Liver (tissue), 9 donors: Measurements from ENCODE around the gene ERI3. TPM values are rescaled to one million over a fixed set of nuclear protein-coding genes. Genes with fewer than 3 reads are reported as not detected.

Experiments
- DNase-seq: peaks from one replicate; pipeline ENCODE4 v3.0.0-alpha.2; 2017; ENCODE audit warnings: low spot score
- H3K27ac ChIP-seq, 2 donors: one replicate each; pipeline ENCODE4 v1.7.0; 2013; ENCODE audit warnings: inconsistent platforms in 2 of 2, low read length in 2 of 2, control low read depth in 1 of 2, low read depth in 1 of 2, mild to moderate bottlenecking in 1 of 2
- H3K27me3 ChIP-seq, 4 donors: one replicate each; pipeline versions ENCODE4 v1.6.1 to v1.7.0; 2013; ENCODE audit warnings: low read length in 3 of 4, inconsistent platforms in 1 of 4, mild to moderate bottlenecking in 1 of 4, moderate library complexity in 1 of 4; ENCODE audit not compliant: control insufficient read depth in 4 of 4, insufficient read depth in 4 of 4
- H3K36me3 ChIP-seq, 4 donors: one replicate each; pipeline versions ENCODE4 v1.6.1 to v1.7.0; 2013; ENCODE audit warnings: low read length in 3 of 4, mild to moderate bottlenecking in 3 of 4, low read depth in 1 of 4, moderate library complexity in 1 of 4; ENCODE audit not compliant: control insufficient read depth in 4 of 4, insufficient read depth in 3 of 4
- H3K4me1 ChIP-seq, 4 donors: one replicate each; pipeline versions ENCODE4 v1.6.1 to v1.7.0; 2013; ENCODE audit warnings: low read length in 3 of 4, mild to moderate bottlenecking in 3 of 4, moderate library complexity in 1 of 4; ENCODE audit not compliant: control insufficient read depth in 4 of 4, insufficient read depth in 4 of 4
- H3K4me3 ChIP-seq, 3 donors: one replicate each; pipeline versions ENCODE4 v1.6.1 to v1.7.0; 2013; ENCODE audit warnings: low read length in 3 of 3, control low read depth in 1 of 3, low read depth in 1 of 3, mild to moderate bottlenecking in 1 of 3
- H3K9ac ChIP-seq, 2 donors: one replicate each; pipeline ENCODE4 v1.7.0; 2013; ENCODE audit warnings: low read length in 2 of 2, mild to moderate bottlenecking in 2 of 2, moderate library complexity in 2 of 2, control low read depth in 1 of 2, low read depth in 1 of 2
- H3K9me3 ChIP-seq, 4 donors: one replicate each; pipeline versions ENCODE4 v1.6.1 to v1.7.0; 2013; ENCODE audit warnings: low read length in 3 of 4; ENCODE audit not compliant: control insufficient read depth in 4 of 4
- EGR1 ChIP-seq, 2 donors: IDR thresholded peaks; 2 replicates each; pipeline ENCODE4 v1.6.1; 2016 to 2018; ENCODE audit warnings: antibody characterized with exemption in 2 of 2, low read depth in 2 of 2
- FOXA1 ChIP-seq: IDR thresholded peaks from 2 replicates; pipeline ENCODE4 v1.6.1; 2016; ENCODE audit warnings: antibody characterized with exemption
- FOXA2 ChIP-seq: IDR thresholded peaks from 2 replicates; pipeline ENCODE4 v1.6.1; 2016; ENCODE audit warnings: antibody characterized with exemption
- GABPA ChIP-seq, 2 donors: IDR thresholded peaks in 1 of 2; conservative IDR thresholded peaks in 1 of 2; 2 replicates each; pipeline ENCODE4 v1.6.1; 2016; ENCODE audit warnings: antibody characterized with exemption in 2 of 2, mild to moderate bottlenecking in 1 of 2, moderate library complexity in 1 of 2
- HNF4A ChIP-seq, 2 donors: conservative IDR thresholded peaks; 2 replicates each; pipeline ENCODE4 v1.6.1; 2016; ENCODE audit warnings: antibody characterized with exemption in 2 of 2, mild to moderate bottlenecking in 2 of 2
- HNF4G ChIP-seq: IDR thresholded peaks from 2 replicates; pipeline ENCODE4 v1.6.1; 2016; ENCODE audit warnings: antibody characterized with exemption
- JUND ChIP-seq, 2 donors: IDR thresholded peaks; 2 replicates each; pipeline ENCODE4 v1.6.1; 2016; ENCODE audit warnings: antibody characterized with exemption in 2 of 2
- MAX ChIP-seq: IDR thresholded peaks from 2 replicates; pipeline ENCODE4 v1.6.1; 2016; ENCODE audit warnings: antibody characterized with exemption
- RAD21 ChIP-seq, 2 donors: IDR thresholded peaks; 2 replicates each; pipeline ENCODE4 v1.6.1; 2016; ENCODE audit warnings: antibody characterized with exemption in 2 of 2, mild to moderate bottlenecking in 2 of 2
- REST ChIP-seq: IDR thresholded peaks from 2 replicates; pipeline ENCODE4 v1.6.1; 2016; ENCODE audit warnings: antibody characterized with exemption, mild to moderate bottlenecking
- RXRA ChIP-seq, 2 donors: IDR thresholded peaks; 2 replicates each; pipeline ENCODE4 v1.6.1; 2017 to 2018; ENCODE audit warnings: antibody characterized with exemption in 2 of 2, mild to moderate bottlenecking in 1 of 2
- SP1 ChIP-seq: IDR thresholded peaks from 2 replicates; pipeline ENCODE4 v1.6.1; 2018; ENCODE audit warnings: antibody characterized with exemption, mild to moderate bottlenecking
- YY1 ChIP-seq: IDR thresholded peaks from 2 replicates; pipeline ENCODE4 v1.6.1; 2016; ENCODE audit warnings: antibody characterized with exemption, mild to moderate bottlenecking
- whole genome bisulfite sequencing: extraction: QIAGEN DNeasy Blood & Tissue Kit; methylation state at CpG from one replicate; pipeline ENCODE4 v1.1.7; 2013; 5-methylcytosine and 5-hydroxymethylcytosine counted together
- polyA plus RNA-seq, 2 donors: library from polyadenylated mRNA; stranded (reverse) in 1 of 2; unstranded in 1 of 2; fragments of 200-250 nt in 1 of 2; fragments of >200 nt in 1 of 2; fragmentation: Nextera tagmentation in 1 of 2; extraction: Ambion mirVana in 1 of 2; gene quantifications; one replicate each; pipeline versions ENCODE4 v1.2.1 to v1.2.3, GENCODE V29; 2013 to 2015
- total RNA-seq, 2 donors: library from RNA; depleted of rRNA; stranded (reverse); fragments of >200 nt; gene quantifications; one replicate each; pipeline ENCODE4 v1.2.3, GENCODE V29; 2014
- donor health status: healthy.
- donor health status: healthy.
- donor health status: healthy.
- donor health status: healthy.
- donor health status: healthy.

ERI3 gene
- total and polyA plus RNA-seq, 4 donors: 15.7 to 23.8 (median 21.3) TPM

GRCh38 chr1:44310006-44310405 is 45.1 kb downstream of the ERI3 start:
- H3K27ac ChIP-seq: no peak overlapping the region
- no peaks in the 10 kb centered on the region for H3K27me3 ChIP-seq
- peaks cover 5 to 55% (median 33%) of the 10 kb centered on the region in 4 donors for H3K36me3 ChIP-seq
- no peaks in the 10 kb centered on the region for H3K9me3 ChIP-seq
- DNase-seq: no peak
- 97% methylated on average over 3 of the region's 3 CpGs for WGBS
- H3K9ac ChIP-seq: no peak overlapping the region
- TF ChIP-seq MAX: no peak
- TF ChIP-seq YY1: no peak
- TF ChIP-seq SP1: no peak
- TF ChIP-seq RXRA (IDR thresholded peaks at IDR 0.05): no peak
- TF ChIP-seq HNF4G: no peak
- TF ChIP-seq RAD21 (IDR thresholded peaks at IDR 0.05): no peak
- TF ChIP-seq EGR1 (IDR thresholded peaks at IDR 0.05; ENCODE audit: low read depth in 2 of 2): no peak
- TF ChIP-seq REST: no peak
- no peaks in the 10 kb centered on the region for H3K4me1 ChIP-seq
- H3K4me3 ChIP-seq: no peak overlapping the region

- Histone ChIP-seq H3K9ac (no peak overlapping the region), H3K27ac (no peak overlapping the region), H3K4me3 (no peak overlapping the region), H3K4me1 (no peaks in the 10 kb centered on the region), H3K27me3 (no peaks in the 10 kb centered on the region), H3K9me3 (no peaks in the 10 kb centered on the region), H3K36me3 (peaks cover 5 to 53% (median 26%) of the 10 kb centered on the region in 4 donors)
- DNase-seq: no peak
- 85% methylated on average over 12 of the region's 12 CpGs for WGBS
- no peak for TF ChIP-seq YY1
- TF ChIP-seq REST: no peak
- no peak for TF ChIP-seq SP1
- TF ChIP-seq FOXA1: no peak
- no peak for TF ChIP-seq JUND (IDR thresholded peaks at IDR 0.05)
- TF ChIP-seq RXRA (IDR thresholded peaks at IDR 0.05): no peak
- no peak for TF ChIP-seq FOXA2
Observed at GRCh38 chr1:44305962-44306422, 49.1 kb downstream of the ERI3 start.

- 73% methylated on average over 1 of the region's 1 CpG for WGBS
- Histone ChIP-seq H3K27ac (no peak overlapping the region), H3K9me3 (no peaks in the 10 kb centered on the region), H3K36me3 (peaks cover 5 to 49% (median 24%) of the 10 kb centered on the region in 4 donors), H3K4me3 (no peak overlapping the region), H3K4me1 (peaks cover 0 to 4% (median 3%) of the 10 kb centered on the region in 4 donors), H3K9ac (no peak overlapping the region), H3K27me3 (no peaks in the 10 kb centered on the region)
- DNase-seq: no peak
- peak; percentile 39 to 67 for TF ChIP-seq HNF4A (conservative IDR thresholded peaks at IDR 0.05)
- no peak for TF ChIP-seq GABPA (IDR thresholded peaks at IDR 0.05 in 1 of 2, conservative IDR thresholded peaks at IDR 0.05 in 1 of 2)
Observed at GRCh38 chr1:44303532-44303931, 51.5 kb downstream of the ERI3 start.
